Uterus (tissue), 4 donors: ENCODE measurements around the gene TFCP2L1. TPM values are rescaled to one million over a fixed set of nuclear protein-coding genes. Genes with fewer than 3 reads are reported as not detected.

Experiments used
- DNase-seq, 2 donors: peaks; one replicate each; pipeline ENCODE4 v3.0.0-alpha.2; 2019 to 2020
- H3K27ac ChIP-seq, 2 donors: fragments of 200-600 bp; sonication (generic); 1 replicate in 1 of 2; 2 replicates in 1 of 2; pipeline ENCODE4 v1.5.1; 2016 to 2018
- H3K27me3 ChIP-seq, 2 donors: fragments of 200-600 bp; sonication (generic); one replicate each; pipeline ENCODE4 v1.5.1; 2018 to 2019; ENCODE audit warnings: control low read depth in 1 of 2
- H3K36me3 ChIP-seq, 2 donors: fragments of 200-600 bp; sonication (generic); one replicate each; pipeline ENCODE4 v1.5.1; 2019; ENCODE audit warnings: control low read depth in 1 of 2
- H3K4me1 ChIP-seq, 2 donors: fragments of 200-600 bp; sonication (generic); one replicate each; pipeline ENCODE4 v1.5.1; 2018 to 2019; ENCODE audit warnings: control low read depth in 1 of 2
- H3K4me3 ChIP-seq, 2 donors: fragments of 200-600 bp; sonication (generic); 1 replicate in 1 of 2; 2 replicates in 1 of 2; pipeline ENCODE4 v1.5.1; 2018 to 2019; ENCODE audit warnings: mild to moderate bottlenecking in 1 of 2
- H3K9me3 ChIP-seq, 2 donors: fragments of 200-600 bp; sonication (generic); one replicate each; pipeline ENCODE4 v1.5.1; 2019; ENCODE audit warnings: control low read depth in 1 of 2
- POLR2A ChIP-seq, 2 donors: fragments of 450-650 bp; IDR thresholded peaks; one replicate each; pipeline ENCODE4 v1.6.1; 2016; ENCODE audit warnings: antibody characterized with exemption in 2 of 2, mild to moderate bottlenecking in 1 of 2, moderate library complexity in 1 of 2
- intact Hi-C: fragments of 100-400 bp; cut with DNase I; formaldehyde crosslinking; loops from one replicate; pipeline ENCODE4 v1.15.1; 2023; ENCODE audit warnings: low total_unique reads
- total RNA-seq, 4 donors: library from RNA; depleted of rRNA in 3 of 4; stranded (reverse); fragments of >200 nt in 3 of 4; gene quantifications; one replicate each; pipeline versions ENCODE4 v1.1.0 to v1.2.4, GENCODE V29; 2014 to 2023
- TF ChIP-seq, protein P1 (sequence below), 4 experiments: fragments of 200-600 bp in 2 of 4; fragments of 450-650 bp in 2 of 4; sonication (generic) in 2 of 4; IDR thresholded peaks; one replicate each; pipeline ENCODE4 v1.5.1; 2016 to 2019; ENCODE audit warnings: antibody characterized with exemption in 4 of 4, mild to moderate bottlenecking in 2 of 4, moderate library complexity in 1 of 4
- donor health status: DM: yes; HTN: yes; CAD: no.

TFCP2L1 gene
- total RNA-seq, 4 donors from 2014 or later, result under 0.01 to 6.2 (median 2.1) TPM

DNA sequence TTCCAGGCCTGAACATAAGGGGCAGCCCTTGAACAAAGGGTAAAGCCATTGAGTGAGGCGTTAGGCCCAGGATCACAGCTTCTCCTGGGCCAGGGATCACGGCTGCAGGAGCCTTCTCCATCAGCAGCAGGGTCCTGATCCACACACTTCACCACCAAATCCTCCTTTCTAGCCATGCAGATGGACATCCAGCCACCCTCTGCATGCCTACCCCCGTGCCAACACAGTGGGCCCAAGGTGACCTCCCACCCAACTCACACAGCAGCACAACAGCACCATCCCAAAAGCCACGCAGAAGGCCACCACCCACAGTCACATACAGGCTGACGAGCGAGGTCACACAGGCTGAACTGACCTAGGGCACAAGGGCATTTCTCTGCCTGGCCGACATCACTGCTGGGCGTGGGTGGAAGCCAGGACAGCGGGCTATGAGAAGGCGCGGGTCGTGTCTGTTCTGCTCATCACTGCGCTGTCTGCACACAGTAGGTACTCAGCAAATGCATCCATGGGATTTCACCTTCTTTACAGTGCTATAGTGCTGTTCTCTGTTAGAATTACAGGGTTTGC lies 31.2 kb downstream of the TFCP2L1 start:
- no peaks in the 10 kb centered on the region for H3K27me3 ChIP-seq
- H3K4me3 ChIP-seq, result no peak overlapping the region
- H3K4me1 ChIP-seq, result no peaks in the 10 kb centered on the region
- no peak for TF ChIP-seq POLR2A (IDR thresholded peaks at IDR 0.05)
- TF ChIP-seq, protein P1, sequence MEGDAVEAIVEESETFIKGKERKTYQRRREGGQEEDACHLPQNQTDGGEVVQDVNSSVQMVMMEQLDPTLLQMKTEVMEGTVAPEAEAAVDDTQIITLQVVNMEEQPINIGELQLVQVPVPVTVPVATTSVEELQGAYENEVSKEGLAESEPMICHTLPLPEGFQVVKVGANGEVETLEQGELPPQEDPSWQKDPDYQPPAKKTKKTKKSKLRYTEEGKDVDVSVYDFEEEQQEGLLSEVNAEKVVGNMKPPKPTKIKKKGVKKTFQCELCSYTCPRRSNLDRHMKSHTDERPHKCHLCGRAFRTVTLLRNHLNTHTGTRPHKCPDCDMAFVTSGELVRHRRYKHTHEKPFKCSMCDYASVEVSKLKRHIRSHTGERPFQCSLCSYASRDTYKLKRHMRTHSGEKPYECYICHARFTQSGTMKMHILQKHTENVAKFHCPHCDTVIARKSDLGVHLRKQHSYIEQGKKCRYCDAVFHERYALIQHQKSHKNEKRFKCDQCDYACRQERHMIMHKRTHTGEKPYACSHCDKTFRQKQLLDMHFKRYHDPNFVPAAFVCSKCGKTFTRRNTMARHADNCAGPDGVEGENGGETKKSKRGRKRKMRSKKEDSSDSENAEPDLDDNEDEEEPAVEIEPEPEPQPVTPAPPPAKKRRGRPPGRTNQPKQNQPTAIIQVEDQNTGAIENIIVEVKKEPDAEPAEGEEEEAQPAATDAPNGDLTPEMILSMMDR (IDR thresholded peaks at IDR 0.05), result no peak
- intact Hi-C loops, result no loop called here
- no peak for DNase-seq
- H3K9me3 ChIP-seq, result no peaks in the 10 kb centered on the region
- no peaks in the 10 kb centered on the region for H3K36me3 ChIP-seq
- H3K27ac ChIP-seq, result no peak overlapping the region

DNA sequence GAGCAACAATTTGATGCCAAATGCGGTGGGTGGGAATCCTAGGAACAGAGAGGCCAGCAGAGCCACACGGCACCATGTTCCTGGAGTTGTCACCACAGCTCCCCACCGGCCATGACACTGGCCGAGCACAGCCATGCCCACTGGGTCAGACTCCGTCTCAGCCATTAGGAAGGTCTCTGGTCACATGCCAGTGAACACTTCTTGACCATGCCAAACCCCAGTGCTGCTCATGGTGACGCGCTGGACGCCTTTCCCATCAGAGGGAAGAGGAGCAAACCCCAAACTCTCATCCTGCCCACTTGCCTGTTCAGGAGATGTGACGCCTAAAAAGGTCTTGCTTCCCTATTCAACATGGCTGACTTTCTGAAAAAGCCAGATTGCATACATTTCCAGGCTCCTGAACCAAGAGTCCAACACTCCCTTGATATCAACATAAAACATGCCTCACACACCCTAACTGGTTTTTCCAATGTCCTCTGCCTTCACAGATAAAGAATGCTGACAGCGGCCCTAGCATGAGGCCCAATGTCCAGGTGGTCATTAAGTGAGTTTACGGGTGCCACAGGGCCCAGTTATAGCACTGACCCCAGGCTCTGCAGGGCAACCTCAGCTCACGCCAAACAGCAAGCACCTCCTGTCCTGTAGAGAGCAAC lies 31.9 kb downstream of the TFCP2L1 start:
- H3K27ac ChIP-seq, result no peak overlapping the region
- no peaks in the 10 kb centered on the region for H3K9me3 ChIP-seq
- no peaks in the 10 kb centered on the region for H3K4me1 ChIP-seq
- intact Hi-C loops, result no loop called here
- TF ChIP-seq, protein P1 (IDR thresholded peaks at IDR 0.05), result no peak
- TF ChIP-seq POLR2A (IDR thresholded peaks at IDR 0.05), result no peak
- H3K36me3 ChIP-seq, result no peaks in the 10 kb centered on the region
- no peaks in the 10 kb centered on the region for H3K27me3 ChIP-seq
- DNase-seq, result no peak
- no peak overlapping the region for H3K4me3 ChIP-seq

DNA sequence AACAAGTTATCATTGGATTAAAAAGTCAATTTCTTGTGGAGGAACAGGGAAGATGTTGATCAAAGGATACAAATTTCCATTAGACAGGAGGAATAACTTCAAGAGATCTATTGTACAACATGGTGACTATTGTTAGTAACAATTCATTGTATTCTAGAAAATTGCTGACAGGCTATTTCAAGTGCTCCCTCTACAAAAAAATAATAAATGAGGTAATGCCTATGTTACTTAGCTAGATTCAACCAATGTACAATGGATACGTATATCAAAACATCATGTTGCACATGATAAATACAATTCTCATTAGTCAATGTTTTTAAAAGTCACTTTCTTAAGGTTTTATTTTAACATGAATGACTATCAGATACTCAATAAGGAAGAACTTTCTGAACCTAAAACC lies 33.5 kb downstream of the TFCP2L1 start:
- intact Hi-C loops, result no loop called here
- H3K27me3 ChIP-seq, result no peaks in the 10 kb centered on the region
- H3K9me3 ChIP-seq, result no peaks in the 10 kb centered on the region
- no peak for DNase-seq
- H3K27ac ChIP-seq, result no peak overlapping the region
- no peak for TF ChIP-seq POLR2A (IDR thresholded peaks at IDR 0.05)
- TF ChIP-seq, protein P1 (IDR thresholded peaks at IDR 0.05), result no peak
- H3K4me3 ChIP-seq, result no peak overlapping the region
- H3K36me3 ChIP-seq, result no peaks in the 10 kb centered on the region
- no peaks in the 10 kb centered on the region for H3K4me1 ChIP-seq

DNA sequence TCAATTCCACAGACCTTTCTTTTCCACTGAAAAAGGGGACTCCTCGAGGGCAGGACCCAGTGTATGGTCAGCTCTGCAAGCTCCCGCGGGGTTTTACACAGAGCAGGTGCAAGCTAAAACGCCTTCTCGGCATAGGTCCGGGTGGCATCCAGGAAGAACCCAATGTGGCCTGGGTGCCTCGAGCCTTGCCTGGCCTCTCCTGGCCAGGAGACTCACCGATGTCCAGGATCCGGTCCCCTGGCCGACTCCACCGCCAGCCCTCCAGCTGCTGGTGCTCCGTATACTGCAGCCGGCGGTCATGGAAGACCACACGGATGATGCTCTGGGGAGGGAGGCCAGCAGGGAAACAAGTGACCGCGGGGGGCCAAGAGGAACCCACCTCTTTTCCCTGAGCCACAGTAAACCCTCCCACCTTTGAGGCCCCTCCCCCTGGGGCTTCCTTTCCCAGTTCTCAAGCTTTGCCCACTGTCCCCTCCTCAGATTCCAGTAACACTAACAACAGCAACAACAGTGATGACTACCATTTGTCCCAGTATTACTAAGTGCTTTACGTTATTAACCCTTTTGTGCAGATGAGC lies 36.1 kb downstream of the TFCP2L1 start:
- H3K36me3 ChIP-seq, result no peaks in the 10 kb centered on the region
- no peak for DNase-seq
- no peaks in the 10 kb centered on the region for H3K27me3 ChIP-seq
- H3K27ac ChIP-seq, result no peak overlapping the region
- no peak overlapping the region for H3K4me3 ChIP-seq
- no peaks in the 10 kb centered on the region for H3K4me1 ChIP-seq
- H3K9me3 ChIP-seq, result no peaks in the 10 kb centered on the region
- intact Hi-C loops, result no loop called here
- TF ChIP-seq POLR2A (IDR thresholded peaks at IDR 0.05), result no peak
- TF ChIP-seq, protein P1 (IDR thresholded peaks at IDR 0.05), result no peak

DNA sequence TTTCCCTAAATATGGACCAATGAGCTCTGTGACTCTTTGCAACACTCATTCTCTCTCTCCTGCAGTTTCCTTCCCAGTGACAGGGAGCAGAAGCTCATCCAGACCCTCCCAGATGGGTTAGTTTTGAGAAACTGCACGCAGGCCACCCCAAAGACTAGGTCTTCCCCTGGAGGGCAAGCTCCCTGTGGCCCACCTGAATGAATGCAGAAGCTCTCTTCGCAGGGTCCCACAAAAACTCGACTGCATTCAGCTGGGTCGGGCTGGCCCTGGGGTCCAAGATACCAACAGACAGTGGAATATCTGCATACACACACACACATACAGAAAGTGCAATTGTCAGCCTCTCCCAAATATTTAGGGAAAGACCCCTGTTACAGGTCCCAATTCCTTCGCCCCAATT lies 37.0 kb downstream of the TFCP2L1 start:
- Histone ChIP-seq H3K27me3 (no peaks in the 10 kb centered on the region), H3K27ac (no peak overlapping the region), H3K4me3 (no peak overlapping the region), H3K4me1 (no peaks in the 10 kb centered on the region), H3K9me3 (no peaks in the 10 kb centered on the region), H3K36me3 (no peaks in the 10 kb centered on the region)
- TF ChIP-seq POLR2A (IDR thresholded peaks at IDR 0.05), result no peak
- TF ChIP-seq, protein P1 (IDR thresholded peaks at IDR 0.05), result no peak
- intact Hi-C loops, result no loop called here
- DNase-seq, result no peak
